ENCODE results near the gene PRKCA. TPM values are rescaled to one million over a fixed set of nuclear protein-coding genes. Genes with fewer than 3 reads are reported as not detected.

Gene PRKCA
- total RNA-seq, 1 experiment from 2014 or later, result 4.4 TPM

DNA sequence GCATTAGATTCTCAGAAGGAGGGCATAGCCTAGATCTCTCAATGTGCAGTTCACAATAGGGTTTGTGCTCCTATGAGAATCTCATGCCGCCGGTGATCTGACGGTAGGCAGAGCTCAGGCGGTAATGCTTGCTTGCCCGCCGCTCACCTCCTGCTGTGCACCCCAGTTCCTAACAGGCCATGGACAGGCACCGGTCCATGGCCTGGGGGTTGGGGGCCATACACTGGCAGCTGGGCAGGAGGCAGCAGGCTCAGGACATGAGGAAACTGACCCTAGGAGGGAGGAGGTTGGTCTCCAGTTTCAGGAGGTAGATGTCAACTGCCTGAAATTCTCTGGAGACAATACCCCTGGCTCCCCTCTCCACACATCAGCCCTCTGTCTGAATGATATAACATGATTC lies 287.5 kb downstream of the PRKCA start:
- no peak overlapping the region for H2AFZ ChIP-seq (ENCODE audit: low read length)
- H3K9me2 ChIP-seq (replicated peaks; ENCODE audit: insufficient read depth, low read length), result no peaks in the 10 kb centered on the region
- H3K79me2 ChIP-seq (ENCODE audit: low read length), result no peaks in the 10 kb centered on the region
- no peaks in the 10 kb centered on the region for H4K20me1 ChIP-seq (ENCODE audit: insufficient read depth, low read depth, low read length)
- H3K4me3 ChIP-seq (ENCODE audit: low read length), result no peak overlapping the region
- no peaks in the 10 kb centered on the region for H3K36me3 ChIP-seq (ENCODE audit: insufficient read depth, low read length)
- peaks cover 5% of the 10 kb centered on the region for H3K4me1 ChIP-seq (ENCODE audit: low read length)
- H3K9ac ChIP-seq (ENCODE audit: low read length), result no peak overlapping the region
- H3K27me3 ChIP-seq (ENCODE audit: low read length), result no peaks in the 10 kb centered on the region
- no peak overlapping the region for H3K4me2 ChIP-seq (ENCODE audit: low read depth, low read length, poor library complexity, severe bottlenecking)
- DNase-seq, result no peak
- H3K9me3 ChIP-seq (ENCODE audit: low read length), result no peaks in the 10 kb centered on the region
- no peak overlapping the region for H3K27ac ChIP-seq (ENCODE audit: low read length)

DNA sequence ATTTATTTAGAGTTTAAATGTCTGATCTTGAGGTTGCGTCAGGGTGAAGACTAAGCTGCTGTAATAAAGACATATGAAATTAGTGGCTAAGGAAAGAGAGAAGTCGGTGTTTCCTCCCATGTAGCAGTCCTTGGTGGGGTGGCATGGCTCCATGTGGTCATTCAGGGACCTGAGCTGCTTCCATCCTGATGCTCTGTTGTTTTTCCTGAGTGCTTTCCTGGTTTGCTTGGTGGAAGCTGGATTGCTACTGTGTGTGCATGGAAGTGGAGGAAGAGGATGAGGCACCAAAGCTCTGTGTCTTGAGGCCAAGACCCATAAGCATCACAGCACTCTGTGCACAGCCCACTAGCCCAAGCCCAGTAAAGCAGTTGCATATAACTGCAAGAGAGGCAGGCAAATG lies 290.7 kb downstream of the PRKCA start:
- no peaks in the 10 kb centered on the region for H4K20me1 ChIP-seq (ENCODE audit: insufficient read depth, low read depth, low read length)
- H3K36me3 ChIP-seq (ENCODE audit: insufficient read depth, low read length), result no peaks in the 10 kb centered on the region
- no peaks in the 10 kb centered on the region for H3K9me3 ChIP-seq (ENCODE audit: low read length)
- no peaks in the 10 kb centered on the region for H3K9me2 ChIP-seq (replicated peaks; ENCODE audit: insufficient read depth, low read length)
- H3K4me2 ChIP-seq (ENCODE audit: low read depth, low read length, poor library complexity, severe bottlenecking), result no peak overlapping the region
- no peaks in the 10 kb centered on the region for H3K27me3 ChIP-seq (ENCODE audit: low read length)
- H3K9ac ChIP-seq (ENCODE audit: low read length), result no peak overlapping the region
- no peak overlapping the region for H3K27ac ChIP-seq (ENCODE audit: low read length)
- H3K79me2 ChIP-seq (ENCODE audit: low read length), result no peaks in the 10 kb centered on the region
- DNase-seq, result no peak
- no peak overlapping the region for H3K4me3 ChIP-seq (ENCODE audit: low read length)
- H2AFZ ChIP-seq (ENCODE audit: low read length), result no peak overlapping the region
- peaks cover 2% of the 10 kb centered on the region; the same call in 1 of the 2 replicates for H3K4me1 ChIP-seq (ENCODE audit: low read length)

DNA sequence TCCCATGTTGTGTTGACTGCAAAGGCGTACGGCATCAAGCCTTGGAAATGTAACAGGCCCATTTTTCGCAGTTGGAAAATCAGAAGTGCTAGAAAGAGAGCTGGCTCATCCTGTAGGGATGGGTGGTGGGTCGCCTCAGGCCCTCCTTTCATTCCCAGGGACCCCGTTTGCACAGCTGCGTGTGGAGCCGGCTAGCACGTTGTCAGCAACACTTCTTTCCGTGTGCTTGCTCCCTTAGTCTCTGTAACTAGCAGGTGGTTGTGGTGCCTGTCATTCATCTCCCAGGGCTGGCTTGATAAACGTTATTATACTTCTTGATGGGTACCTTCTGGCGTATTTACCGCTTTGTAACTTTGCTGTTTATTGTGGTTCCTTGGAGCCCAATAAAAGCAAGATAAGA lies 293.5 kb downstream of the PRKCA start:
- Histone ChIP-seq H3K36me3 (ENCODE audit: insufficient read depth, low read length) (no peaks in the 10 kb centered on the region), H3K4me3 (ENCODE audit: low read length) (no peak overlapping the region), H3K4me2 (ENCODE audit: low read depth, low read length, poor library complexity, severe bottlenecking) (no peak overlapping the region), H3K9me3 (ENCODE audit: low read length) (no peaks in the 10 kb centered on the region), H2AFZ (ENCODE audit: low read length) (no peak overlapping the region), H3K9ac (ENCODE audit: low read length) (no peak overlapping the region), H4K20me1 (ENCODE audit: insufficient read depth, low read depth, low read length) (no peaks in the 10 kb centered on the region), H3K79me2 (ENCODE audit: low read length) (no peaks in the 10 kb centered on the region), H3K27me3 (ENCODE audit: low read length) (no peaks in the 10 kb centered on the region), H3K27ac (ENCODE audit: low read length) (no peak overlapping the region), H3K4me1 (ENCODE audit: low read length) (no peaks in the 10 kb centered on the region), H3K9me2 (replicated peaks; ENCODE audit: insufficient read depth, low read length) (no peaks in the 10 kb centered on the region)
- no peak for DNase-seq

DNA sequence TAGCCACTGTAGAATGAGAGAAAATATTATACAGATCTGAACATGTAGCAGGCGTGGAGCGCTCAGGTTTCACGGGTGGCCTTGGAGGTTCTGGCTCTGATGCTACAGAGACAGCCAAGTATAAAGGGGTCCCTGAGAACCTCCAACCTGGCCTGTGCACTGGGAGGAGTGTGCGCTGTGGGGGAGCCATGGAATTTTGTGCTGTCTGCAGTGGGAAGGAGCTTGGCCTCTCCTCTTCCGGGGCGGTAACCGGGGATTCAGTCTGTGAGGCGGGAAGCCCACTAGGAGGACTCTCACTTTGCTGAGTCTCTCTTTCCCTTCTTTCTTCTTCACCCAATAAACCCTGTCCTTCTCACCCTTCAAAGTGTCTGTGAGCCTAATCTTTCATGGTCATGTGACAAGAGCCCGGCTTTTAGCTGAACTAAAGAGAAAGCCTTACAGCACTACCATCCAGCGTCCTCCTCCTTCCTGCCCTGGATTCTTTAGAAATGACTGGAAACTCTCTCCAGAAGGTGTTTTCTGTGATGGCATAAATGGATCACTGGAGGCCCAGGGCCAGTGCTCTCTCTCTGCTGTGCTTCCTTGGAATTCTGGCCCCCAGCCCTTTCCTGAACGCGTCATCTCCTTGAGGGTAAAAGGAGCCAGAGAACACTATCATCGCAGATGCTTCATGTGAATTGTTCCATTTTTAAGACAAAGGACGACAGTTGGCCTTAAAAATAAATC lies 300.4 kb downstream of the PRKCA start:
- no peak for DNase-seq
- no peak overlapping the region for H3K4me3 ChIP-seq (ENCODE audit: low read length)
- no peaks in the 10 kb centered on the region for H3K36me3 ChIP-seq (ENCODE audit: insufficient read depth, low read length)
- no peak overlapping the region for H3K9ac ChIP-seq (ENCODE audit: low read length)
- H3K27ac ChIP-seq (ENCODE audit: low read length), result no peak overlapping the region
- no peaks in the 10 kb centered on the region for H3K27me3 ChIP-seq (ENCODE audit: low read length)
- no peak overlapping the region for H2AFZ ChIP-seq (ENCODE audit: low read length)
- no peaks in the 10 kb centered on the region for H3K4me1 ChIP-seq (ENCODE audit: low read length)
- H3K79me2 ChIP-seq (ENCODE audit: low read length), result no peaks in the 10 kb centered on the region
- no peaks in the 10 kb centered on the region for H3K9me3 ChIP-seq (ENCODE audit: low read length)
- no peak overlapping the region for H3K4me2 ChIP-seq (ENCODE audit: low read depth, low read length, poor library complexity, severe bottlenecking)
- H4K20me1 ChIP-seq (ENCODE audit: insufficient read depth, low read depth, low read length), result no peaks in the 10 kb centered on the region
- no peaks in the 10 kb centered on the region for H3K9me2 ChIP-seq (replicated peaks; ENCODE audit: insufficient read depth, low read length)

DNA sequence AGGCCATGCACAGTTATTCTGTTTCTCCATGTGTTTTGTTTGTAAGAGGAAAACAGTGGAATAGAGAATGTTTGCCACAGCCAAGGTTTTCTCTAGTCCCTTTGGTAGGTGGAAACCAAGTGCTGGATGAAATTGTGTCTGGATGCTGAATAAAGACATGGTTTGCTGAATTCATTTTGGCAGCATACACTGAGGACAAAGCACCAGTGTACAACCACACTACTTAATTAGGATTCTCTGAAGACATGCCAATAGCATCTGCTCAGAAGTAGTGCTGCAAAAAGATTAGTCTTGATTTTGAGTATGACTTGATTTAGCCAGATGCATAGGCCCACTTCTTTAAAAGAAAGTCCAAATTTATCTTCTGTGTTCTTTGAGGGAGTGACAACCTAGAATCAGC lies 302.0 kb downstream of the PRKCA start:
- no peak overlapping the region for H3K27ac ChIP-seq (ENCODE audit: low read length)
- no peaks in the 10 kb centered on the region for H3K27me3 ChIP-seq (ENCODE audit: low read length)
- H3K4me1 ChIP-seq (ENCODE audit: low read length), result no peaks in the 10 kb centered on the region
- no peaks in the 10 kb centered on the region for H3K9me2 ChIP-seq (replicated peaks; ENCODE audit: insufficient read depth, low read length)
- H2AFZ ChIP-seq (ENCODE audit: low read length), result no peak overlapping the region
- H4K20me1 ChIP-seq (ENCODE audit: insufficient read depth, low read depth, low read length), result no peaks in the 10 kb centered on the region
- no peaks in the 10 kb centered on the region for H3K9me3 ChIP-seq (ENCODE audit: low read length)
- H3K36me3 ChIP-seq (ENCODE audit: insufficient read depth, low read length), result no peaks in the 10 kb centered on the region
- no peak overlapping the region for H3K4me2 ChIP-seq (ENCODE audit: low read depth, low read length, poor library complexity, severe bottlenecking)
- no peak overlapping the region for H3K4me3 ChIP-seq (ENCODE audit: low read length)
- no peak overlapping the region for H3K9ac ChIP-seq (ENCODE audit: low read length)
- no peaks in the 10 kb centered on the region for H3K79me2 ChIP-seq (ENCODE audit: low read length)
- no peak for DNase-seq

DNA sequence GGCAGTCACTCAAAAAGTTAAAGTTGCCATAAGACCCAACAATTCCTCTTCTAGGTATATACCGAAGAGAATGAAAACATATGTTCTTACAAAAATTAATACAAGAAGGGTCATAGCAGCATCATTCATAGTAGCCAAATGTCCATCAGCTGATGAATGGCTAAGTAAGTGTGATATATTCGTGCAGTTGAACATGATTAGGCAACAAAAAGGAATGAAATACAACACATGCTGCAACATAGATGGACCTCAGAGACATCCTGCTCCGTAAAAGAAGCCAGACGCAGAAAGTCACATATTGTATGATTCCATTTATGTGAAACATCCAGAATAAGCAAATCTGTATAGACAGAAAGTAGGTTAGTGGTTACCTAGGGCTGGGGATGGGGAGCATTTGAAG lies 303.1 kb downstream of the PRKCA start:
- no peak overlapping the region for H3K9ac ChIP-seq (ENCODE audit: low read length)
- no peak overlapping the region for H3K27ac ChIP-seq (ENCODE audit: low read length)
- no peaks in the 10 kb centered on the region for H3K9me3 ChIP-seq (ENCODE audit: low read length)
- no peaks in the 10 kb centered on the region for H4K20me1 ChIP-seq (ENCODE audit: insufficient read depth, low read depth, low read length)
- H3K4me1 ChIP-seq (ENCODE audit: low read length), result no peaks in the 10 kb centered on the region
- no peaks in the 10 kb centered on the region for H3K27me3 ChIP-seq (ENCODE audit: low read length)
- H3K4me2 ChIP-seq (ENCODE audit: low read depth, low read length, poor library complexity, severe bottlenecking), result no peak overlapping the region
- no peaks in the 10 kb centered on the region for H3K79me2 ChIP-seq (ENCODE audit: low read length)
- no peak overlapping the region for H2AFZ ChIP-seq (ENCODE audit: low read length)
- H3K4me3 ChIP-seq (ENCODE audit: low read length), result no peak overlapping the region
- no peak for DNase-seq
- H3K36me3 ChIP-seq (ENCODE audit: insufficient read depth, low read length), result no peaks in the 10 kb centered on the region
- H3K9me2 ChIP-seq (replicated peaks; ENCODE audit: insufficient read depth, low read length), result no peaks in the 10 kb centered on the region

DNA sequence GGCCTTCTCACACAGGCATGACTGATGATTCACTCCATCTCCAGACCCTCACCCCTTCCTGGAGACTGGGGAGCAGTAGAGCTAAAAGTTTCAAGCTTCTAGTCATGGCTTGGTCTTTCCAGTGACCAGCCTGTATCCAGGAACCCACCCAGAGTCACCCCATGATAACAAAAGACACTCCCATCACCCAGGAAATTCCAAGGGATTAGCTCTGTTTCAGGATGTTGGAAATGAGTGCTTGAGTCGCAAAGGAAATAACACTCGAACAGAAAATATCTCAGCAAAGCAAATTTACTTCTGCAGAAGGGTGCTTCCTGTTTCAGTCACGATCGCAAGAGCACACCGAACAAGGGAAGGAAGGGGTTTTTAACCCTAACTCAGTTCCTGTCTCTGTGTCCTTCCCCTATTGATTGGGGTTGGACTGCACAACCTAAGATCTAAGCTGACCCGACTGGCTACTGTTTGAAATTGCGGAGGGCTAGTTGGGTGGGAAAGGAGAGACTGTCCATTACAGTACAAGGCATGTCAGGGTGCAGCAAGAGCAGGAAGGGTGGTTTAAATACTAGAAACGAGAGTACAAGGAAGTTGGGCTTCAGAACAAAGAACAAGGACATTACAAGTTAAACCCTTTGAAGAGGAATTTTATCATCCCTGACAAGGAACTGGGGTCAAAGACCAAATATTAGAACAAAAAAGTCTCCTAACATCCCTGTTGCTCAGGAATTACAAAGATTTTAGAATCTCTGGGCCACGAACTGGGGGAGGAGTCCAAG lies 308.1 kb downstream of the PRKCA start:
- Histone ChIP-seq H3K79me2 (ENCODE audit: low read length) (no peaks in the 10 kb centered on the region), H3K27me3 (ENCODE audit: low read length) (no peaks in the 10 kb centered on the region; the same call in 1 of the 2 replicates), H3K27ac (ENCODE audit: low read length) (no peak overlapping the region), H3K4me2 (ENCODE audit: low read depth, low read length, poor library complexity, severe bottlenecking) (no peak overlapping the region), H4K20me1 (ENCODE audit: insufficient read depth, low read depth, low read length) (no peaks in the 10 kb centered on the region), H3K9me2 (replicated peaks; ENCODE audit: insufficient read depth, low read length) (no peaks in the 10 kb centered on the region), H3K4me3 (ENCODE audit: low read length) (no peak overlapping the region), H3K4me1 (ENCODE audit: low read length) (no peaks in the 10 kb centered on the region), H3K9ac (ENCODE audit: low read length) (no peak overlapping the region), H3K9me3 (ENCODE audit: low read length) (0 out of 2 replicates have a peak, but pooled peaks cover 2% of the 10 kb centered on the region), H3K36me3 (ENCODE audit: insufficient read depth, low read length) (no peaks in the 10 kb centered on the region), H2AFZ (ENCODE audit: low read length) (no peak overlapping the region)
- DNase-seq, result no peak

DNA sequence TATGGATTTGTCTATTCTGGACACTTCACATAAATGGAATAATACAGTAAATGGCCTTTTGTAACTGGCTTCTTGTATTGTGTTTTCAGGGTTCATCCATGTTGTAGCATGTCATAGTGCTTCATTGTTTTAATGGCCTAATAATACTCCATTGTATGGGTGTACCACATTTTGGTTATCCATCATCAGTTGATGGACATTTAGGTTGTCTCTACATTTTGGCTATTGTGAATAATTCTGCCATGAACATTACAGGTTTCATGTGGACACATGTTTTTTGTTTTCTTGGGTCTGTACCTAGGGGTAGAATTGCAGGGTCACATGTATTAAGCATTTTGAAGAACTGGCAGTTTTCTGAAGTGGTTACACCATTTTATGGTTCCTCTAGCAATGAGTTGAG lies 309.0 kb downstream of the PRKCA start:
- DNase-seq, result no peak
- Histone ChIP-seq H3K4me1 (ENCODE audit: low read length) (no peaks in the 10 kb centered on the region), H3K36me3 (ENCODE audit: insufficient read depth, low read length) (no peaks in the 10 kb centered on the region), H2AFZ (ENCODE audit: low read length) (no peak overlapping the region), H3K9ac (ENCODE audit: low read length) (no peak overlapping the region), H3K4me3 (ENCODE audit: low read length) (no peak overlapping the region), H3K27ac (ENCODE audit: low read length) (no peak overlapping the region), H3K79me2 (ENCODE audit: low read length) (no peaks in the 10 kb centered on the region), H4K20me1 (ENCODE audit: insufficient read depth, low read depth, low read length) (peaks cover 2% of the 10 kb centered on the region; the same call in 1 of the 2 replicates), H3K4me2 (ENCODE audit: low read depth, low read length, poor library complexity, severe bottlenecking) (no peak overlapping the region), H3K9me2 (replicated peaks; ENCODE audit: insufficient read depth, low read length) (no peaks in the 10 kb centered on the region), H3K9me3 (ENCODE audit: low read length) (0 out of 2 replicates have a peak, but pooled peaks cover 2% of the 10 kb centered on the region), H3K27me3 (ENCODE audit: low read length) (no peaks in the 10 kb centered on the region; the same call in 1 of the 2 replicates)

All from Karpas-422 (cell line).